Transverse colon (tissue), 4 donors: ENCODE measurements around the gene GSDMA. TPM values are rescaled to one million over a fixed set of nuclear protein-coding genes. Genes with fewer than 3 reads are reported as not detected.

Experiments
- DNase-seq: peaks from one replicate; pipeline ENCODE4 v3.0.0-alpha.2; 2019
- H3K27ac ChIP-seq, 4 donors: fragments of 200-600 bp; sonication (generic); 2 replicates each; pipeline ENCODE4 v1.5.1; 2016 to 2018; ENCODE audit warnings: inconsistent platforms in 4 of 4
- H3K27me3 ChIP-seq: fragments of 200-600 bp; sonication (generic); 2 replicates; pipeline ENCODE4 v1.5.1; 2017; ENCODE audit warnings: inconsistent platforms
- H3K36me3 ChIP-seq, 4 donors: fragments of 200-600 bp; sonication (generic); 2 replicates each; pipeline ENCODE4 v1.5.1; 2017 to 2019; ENCODE audit warnings: inconsistent platforms in 4 of 4
- H3K4me1 ChIP-seq, 4 donors: fragments of 200-600 bp; sonication (generic); 2 replicates each; pipeline ENCODE4 v1.5.1; 2017 to 2020; ENCODE audit warnings: inconsistent platforms in 4 of 4
- H3K4me3 ChIP-seq, 4 donors: fragments of 200-600 bp; sonication (generic); 1 replicate in 1 of 4; 2 replicates in 3 of 4; pipeline versions ENCODE4 v1.5.1 to v1.6.1; 2017 to 2019; ENCODE audit warnings: inconsistent platforms in 4 of 4
- H3K9me3 ChIP-seq, 2 donors: fragments of 200-600 bp; sonication (generic); 2 replicates each; pipeline ENCODE4 v1.5.1; 2017 to 2019; ENCODE audit warnings: inconsistent platforms in 2 of 2
- CTCF ChIP-seq, 5 experiments: fragments of 200-600 bp in 3 of 5; fragments of 450-650 bp in 2 of 5; sonication (generic) in 3 of 5; IDR thresholded peaks; 1 replicate in 2 of 5; 2 replicates in 3 of 5; pipeline ENCODE4 v1.5.1; 2016 to 2017; ENCODE audit warnings: antibody characterized with exemption in 5 of 5, inconsistent platforms in 3 of 5, mild to moderate bottlenecking in 2 of 5, moderate library complexity in 1 of 5
- EP300 ChIP-seq: sonication (generic); formaldehyde crosslinking; IDR thresholded peaks from one replicate; pipeline ENCODE4 v1.6.1; 2017; ENCODE audit warnings: antibody characterized with exemption, low read depth
- POLR2A ChIP-seq: fragments of 450-650 bp; IDR thresholded peaks from one replicate; pipeline ENCODE4 v1.6.1; 2016; ENCODE audit warnings: antibody characterized with exemption, mild to moderate bottlenecking, moderate library complexity
- POLR2AphosphoS5 ChIP-seq, 3 donors: sonication (generic); formaldehyde crosslinking; IDR thresholded peaks; one replicate each; pipeline ENCODE4 v1.6.1; 2016; ENCODE audit warnings: antibody characterized with exemption in 3 of 3
- WGBS, 2 donors: methylation state at CpG; one replicate each; pipeline ENCODE4 v1.1.5; 2018; ENCODE audit warnings: low coverage in 1 of 2; 5-methylcytosine and 5-hydroxymethylcytosine counted together
- in situ Hi-C, 4 donors: fragments of 200-750 bp; cut with MboI; loops; one replicate each; pipeline versions ENCODE4 v1.15.0 to v1.15.1; 2017; ENCODE audit warnings: low sequenced_read_pairs in 3 of 4, low pct_ligation_motif_present in 1 of 4, low pct_unique_long_range_greater_than_20kb in 1 of 4
- intact Hi-C: fragments of 100-400 bp; cut with DNase I; formaldehyde crosslinking; loops from one replicate; pipeline ENCODE4 v1.15.1; 2023; ENCODE audit warnings: low total_unique reads
- total RNA-seq, 4 donors: library from RNA; depleted of rRNA; stranded (reverse); fragments of >200 nt; gene quantifications; one replicate each; pipeline ENCODE4 v1.1.0, GENCODE V29; 2016

Gene GSDMA
- total RNA-seq, 4 donors from 2014 or later: 3.7 TPM; not detected in 3

- Histone ChIP-seq H3K4me1 (peaks cover 15 to 61% (median 49%) of the 10 kb centered on the region in 4 donors), H3K27me3 (no peaks in the 10 kb centered on the region), H3K9me3 (no peaks in the 10 kb centered on the region), H3K4me3 (no peak overlapping the region), H3K36me3 (peaks cover 0 to 13% (median 4%) of the 10 kb centered on the region in 4 donors), H3K27ac (no peak overlapping the region)
- intact Hi-C loops (no loop called here), in situ Hi-C loops (loop anchor here in 1 of 4 donors (25.0 kb wide), 1 partner anchor 267 kb away; the partner anchor contains the start of gene CDC6)
- 87 to 91% methylated on average over 6 to 13 of the region's 13 CpGs for WGBS, 2 donors
- no peak for TF ChIP-seq CTCF (IDR thresholded peaks at IDR 0.05)
- TF ChIP-seq POLR2A: no peak
- no peak for TF ChIP-seq POLR2AphosphoS5 (IDR thresholded peaks at IDR 0.05)
- no peak for TF ChIP-seq EP300
- DNase-seq: no peak
These were observed 57.3 kb downstream of the GSDMA start for GRCh38 chr17:40020146-40020545.

GRCh38 chr17:40021451-40021971 lies 58.7 kb downstream of the GSDMA start:
- intact Hi-C loops (no loop called here), in situ Hi-C loops (loop anchor here in 1 of 4 donors (25.0 kb wide), 1 partner anchor 266 kb away; the partner anchor contains the start of gene CDC6)
- H3K27me3 ChIP-seq: no peaks in the 10 kb centered on the region
- no peak for DNase-seq
- H3K4me1 ChIP-seq: peaks cover 12 to 61% (median 52%) of the 10 kb centered on the region in 4 donors
- H3K4me3 ChIP-seq: no peak overlapping the region
- TF ChIP-seq EP300: no peak
- no peak for TF ChIP-seq CTCF (IDR thresholded peaks at IDR 0.05)
- TF ChIP-seq POLR2A: no peak
- TF ChIP-seq POLR2AphosphoS5 (IDR thresholded peaks at IDR 0.05): no peak
- peaks cover 0 to 13% (median 4%) of the 10 kb centered on the region in 4 donors for H3K36me3 ChIP-seq
- WGBS, 2 donors: 64 to 87% methylated on average over 2 to 9 of the region's 9 CpGs
- no peaks in the 10 kb centered on the region for H3K9me3 ChIP-seq
- H3K27ac ChIP-seq: peak overlapping the region in 3 of 4 donors; percentile 38 to 80 (median 67)

- 94% methylated on average over 9 of the region's 9 CpGs; no CpG with 5 or more reads in 1 of the 2 donors for WGBS, 2 donors
- Histone ChIP-seq H3K27me3 (no peaks in the 10 kb centered on the region), H3K27ac (peak overlapping the region; percentile 48 to 80 (median 59)), H3K9me3 (no peaks in the 10 kb centered on the region), H3K4me1 (peaks cover 17 to 66% (median 60%) of the 10 kb centered on the region in 4 donors), H3K4me3 (no peak overlapping the region), H3K36me3 (peaks cover 0 to 13% (median 4%) of the 10 kb centered on the region in 4 donors)
- intact Hi-C loops (no loop called here), in situ Hi-C loops (loop anchor here in 1 of 4 donors (25.0 kb wide), 1 partner anchor 265 kb away; the partner anchor contains the start of gene CDC6)
- no peak for TF ChIP-seq EP300
- TF ChIP-seq POLR2AphosphoS5 (IDR thresholded peaks at IDR 0.05): no peak
- TF ChIP-seq CTCF (IDR thresholded peaks at IDR 0.05): no peak
- no peak for TF ChIP-seq POLR2A
- no peak for DNase-seq
These were observed 59.7 kb downstream of the GSDMA start for GRCh38 chr17:40022497-40022896.

- TF ChIP-seq CTCF (IDR thresholded peaks at IDR 0.05) (no peak), POLR2A (peak; percentile 9)
- H3K4me1 ChIP-seq: peaks cover 15 to 64% (median 55%) of the 10 kb centered on the region in 4 donors
These were observed 60.2 kb downstream of the GSDMA start for GRCh38 chr17:40022961-40023541.

More at GRCh38 chr17:40022961-40023541, 60.2 kb downstream of the GSDMA start:
- Histone ChIP-seq H3K36me3 (peaks cover 0 to 13% (median 4%) of the 10 kb centered on the region in 4 donors), H3K9me3 (no peaks in the 10 kb centered on the region), H3K27ac (peak overlapping the region; percentile 48 to 80 (median 59)), H3K27me3 (no peaks in the 10 kb centered on the region), H3K4me3 (no peak overlapping the region)
- in situ Hi-C loops: loop anchor here in 1 of 4 donors (25.0 kb wide), 1 partner anchor 264 kb away; the partner anchor contains the start of gene CDC6
- intact Hi-C loops: no loop called here
- peak; percentile 54 for DNase-seq
- WGBS, 2 donors: 69 to 83% methylated on average over 1 to 19 of the region's 19 CpGs
